Stomach (tissue), 9 donors: ENCODE results near the gene PTCD3. TPM values are rescaled to one million over a fixed set of nuclear protein-coding genes. Genes with fewer than 3 reads are reported as not detected.

Source experiments
- DNase-seq, 2 donors: peaks; one replicate each; pipeline versions ENCODE4 v3.0.0 to v3.0.0-alpha.2; 2013 to 2019
- H3K27ac ChIP-seq, 5 donors: fragments of 200-600 bp in 4 of 5; sonication (generic) in 4 of 5; one replicate each; pipeline ENCODE4 v1.5.1; 2013 to 2019; ENCODE audit warnings: mild to moderate bottlenecking in 1 of 5, moderate library complexity in 1 of 5
- H3K27me3 ChIP-seq, 3 donors: fragments of 200-600 bp; sonication (generic); one replicate each; pipeline ENCODE4 v1.5.1; 2017 to 2019; ENCODE audit warnings: mixed run types in 1 of 3
- H3K36me3 ChIP-seq, 4 donors: fragments of 200-600 bp; sonication (generic); 1 replicate in 3 of 4; 2 replicates in 1 of 4; pipeline ENCODE4 v1.5.1; 2016 to 2019
- H3K4me1 ChIP-seq, 4 donors: fragments of 200-600 bp; sonication (generic); one replicate each; pipeline ENCODE4 v1.5.1; 2016 to 2019
- H3K4me3 ChIP-seq, 4 donors: fragments of 200-600 bp; sonication (generic) in 3 of 4; one replicate each; pipeline ENCODE4 v1.5.1; 2016 to 2019; ENCODE audit warnings: mild to moderate bottlenecking in 1 of 4
- H3K9me3 ChIP-seq, 4 donors: fragments of 200-600 bp; sonication (generic); one replicate each; pipeline ENCODE4 v1.5.1; 2016 to 2019
- CTCF ChIP-seq, 7 experiments: fragments of 450-650 bp in 4 of 7; fragments of 200-600 bp in 3 of 7; sonication (generic) in 3 of 7; IDR thresholded peaks; one replicate each; pipeline ENCODE4 v1.5.1; 2016 to 2019; ENCODE audit warnings: antibody characterized with exemption in 7 of 7, control low read depth in 2 of 7, mild to moderate bottlenecking in 1 of 7
- EP300 ChIP-seq: sonication (generic); formaldehyde crosslinking; IDR thresholded peaks from one replicate; pipeline ENCODE4 v1.6.1; 2017; ENCODE audit warnings: antibody characterized with exemption
- POLR2A ChIP-seq, 4 donors: fragments of 450-650 bp; IDR thresholded peaks; one replicate each; pipeline ENCODE4 v1.6.1; 2016; ENCODE audit warnings: antibody characterized with exemption in 4 of 4, control low read depth in 2 of 4, mild to moderate bottlenecking in 1 of 4, moderate library complexity in 1 of 4
- POLR2AphosphoS5 ChIP-seq, 3 donors: sonication (generic); formaldehyde crosslinking; IDR thresholded peaks; one replicate each; pipeline ENCODE4 v1.6.1; 2016; ENCODE audit warnings: antibody characterized with exemption in 3 of 3
- WGBS, 5 donors: extraction: QIAGEN DNeasy Blood & Tissue Kit in 3 of 5; methylation state at CpG; one replicate each; pipeline versions ENCODE4 v1.1.5 to v1.1.7; 2013 to 2018; 5-methylcytosine and 5-hydroxymethylcytosine counted together
- intact Hi-C: fragments of 100-400 bp; cut with DNase I; formaldehyde crosslinking; loops from one replicate; pipeline ENCODE4 v1.15.1; 2023; ENCODE audit warnings: low total_unique reads
- polyA plus RNA-seq, 3 donors: library from polyadenylated mRNA; stranded (reverse); fragments of 200-250 nt; gene quantifications; one replicate each; pipeline ENCODE4 v1.2.3, GENCODE V29; 2013
- total RNA-seq, 5 donors: library from RNA; depleted of rRNA; stranded (reverse); fragments of >200 nt; gene quantifications; one replicate each; pipeline versions ENCODE4 v1.1.0 to v1.2.3, GENCODE V29; 2014 to 2016
- donor health status: healthy with polysubstance abuse.
- donor health status: Bipolar disorder and iron deficiency.
- donor health status: healthy.

Gene PTCD3
- total and polyA plus RNA-seq, 8 donors: 9.1 to 158 (median 25.2) TPM

GRCh38 chr2:86068136-86068588 is 37.9 kb upstream of the PTCD3 start:
- Histone ChIP-seq H3K4me3 (no peak overlapping the region), H3K4me1 (peaks cover 7 to 31% (median 13%) of the 10 kb centered on the region in 4 donors), H3K9me3 (peaks cover 0 to 6% (median 0%) of the 10 kb centered on the region in 4 donors), H3K27ac (no peak overlapping the region), H3K27me3 (no peaks in the 10 kb centered on the region), H3K36me3 (peaks cover 24 to 78% (median 68%) of the 10 kb centered on the region in 4 donors)
- DNase-seq: peak in 1 of 2 donors; percentile 52
- intact Hi-C loops: no loop called here
- TF ChIP-seq POLR2A (IDR thresholded peaks at IDR 0.05) (no peak), EP300 (no peak), POLR2AphosphoS5 (IDR thresholded peaks at IDR 0.05) (no peak), CTCF (IDR thresholded peaks at IDR 0.05) (no peak)
- 30 to 74% (median 53%) methylated on average over 2 to 7 of the region's 7 CpGs for WGBS, 5 donors

GRCh38 chr2:86068648-86069047 is 37.4 kb upstream of the PTCD3 start:
- no peak for DNase-seq
- Histone ChIP-seq H3K9me3 (peaks cover 0 to 3% (median 0%) of the 10 kb centered on the region in 4 donors), H3K4me3 (no peak overlapping the region), H3K4me1 (peaks cover 7 to 34% (median 14%) of the 10 kb centered on the region in 4 donors), H3K36me3 (peaks cover 24 to 78% (median 67%) of the 10 kb centered on the region in 4 donors), H3K27ac (no peak overlapping the region), H3K27me3 (no peaks in the 10 kb centered on the region)
- intact Hi-C loops: no loop called here
- WGBS, 5 donors: 96 to 98% (median 98%) methylated on average over 5 of the region's 5 CpGs
- TF ChIP-seq POLR2A (IDR thresholded peaks at IDR 0.05) (no peak), POLR2AphosphoS5 (IDR thresholded peaks at IDR 0.05) (no peak), EP300 (no peak), CTCF (IDR thresholded peaks at IDR 0.05) (no peak)

- no peak overlapping the region for H3K27ac ChIP-seq
- TF ChIP-seq POLR2A (IDR thresholded peaks at IDR 0.05): no peak
- TF ChIP-seq CTCF (IDR thresholded peaks at IDR 0.05): no peak
- TF ChIP-seq POLR2AphosphoS5 (IDR thresholded peaks at IDR 0.05): no peak
- 71 to 89% (median 81%) methylated on average over 8 of the region's 8 CpGs for WGBS, 5 donors
- no peaks in the 10 kb centered on the region for H3K9me3 ChIP-seq
- no peak overlapping the region for H3K4me3 ChIP-seq
- H3K4me1 ChIP-seq: peaks cover 7 to 34% (median 14%) of the 10 kb centered on the region in 4 donors
- peaks cover 24 to 78% (median 67%) of the 10 kb centered on the region in 4 donors for H3K36me3 ChIP-seq
- intact Hi-C loops: no loop called here
- H3K27me3 ChIP-seq: no peaks in the 10 kb centered on the region
- DNase-seq: no peak
Observed at GRCh38 chr2:86069091-86069685, 36.8 kb upstream of the PTCD3 start.

- TF ChIP-seq CTCF (IDR thresholded peaks at IDR 0.05): no peak
- TF ChIP-seq POLR2AphosphoS5 (IDR thresholded peaks at IDR 0.05): no peak
- TF ChIP-seq EP300: no peak
- TF ChIP-seq POLR2A (IDR thresholded peaks at IDR 0.05): no peak
- intact Hi-C loops: no loop called here
- 93 to 100% (median 96%) methylated on average over 13 to 16 of the region's 16 CpGs for WGBS, 5 donors
- no peak for DNase-seq
- Histone ChIP-seq H3K4me3 (no peak overlapping the region), H3K36me3 (peaks cover 20 to 78% (median 67%) of the 10 kb centered on the region in 4 donors), H3K27me3 (no peaks in the 10 kb centered on the region), H3K9me3 (no peaks in the 10 kb centered on the region), H3K27ac (no peak overlapping the region), H3K4me1 (peaks cover 7 to 34% (median 14%) of the 10 kb centered on the region in 4 donors)
Observed at GRCh38 chr2:86069783-86070339, 36.2 kb upstream of the PTCD3 start.
